ENCODE measurements around the gene PKDREJ. TPM values are rescaled to one million over a fixed set of nuclear protein-coding genes. Genes with fewer than 3 reads are reported as not detected.

Gene PKDREJ
- total and polyA plus RNA-seq, 2 experiments from 2014 or later, result 0.03 to 0.04 TPM

- no peak for TF ChIP-seq CTCF (IDR thresholded peaks at IDR 0.05; ENCODE audit: low read depth, low read length)
- no peak overlapping the region for H3K27ac ChIP-seq
- no peaks in the 10 kb centered on the region for H3K4me1 ChIP-seq (ENCODE audit: low read depth)
- H3K4me3 ChIP-seq, result no peak overlapping the region
- no peaks in the 10 kb centered on the region for H3K9me3 ChIP-seq (ENCODE audit: low read depth)
- no peaks in the 10 kb centered on the region for H3K27me3 ChIP-seq
- peaks cover 23% of the 10 kb centered on the region for H3K36me3 ChIP-seq
- no peak for DNase-seq (ENCODE audit: low read depth in 1 of 2, low spot score in 1 of 2)
Measured at GRCh38 chr22:46287873-46288751, 25.0 kb upstream of the PKDREJ start.

GRCh38 chr22:46286941-46287872 is 24.1 kb upstream of the PKDREJ start:
- no peak overlapping the region for H3K4me3 ChIP-seq
- no peak for DNase-seq (ENCODE audit: low read depth in 1 of 2, low spot score in 1 of 2)
- TF ChIP-seq CTCF (IDR thresholded peaks at IDR 0.05; ENCODE audit: low read depth, low read length), result no peak
- H3K9me3 ChIP-seq (ENCODE audit: low read depth), result no peaks in the 10 kb centered on the region
- no peak overlapping the region for H3K27ac ChIP-seq
- no peaks in the 10 kb centered on the region for H3K27me3 ChIP-seq
- peaks cover 19% of the 10 kb centered on the region for H3K36me3 ChIP-seq
- no peaks in the 10 kb centered on the region for H3K4me1 ChIP-seq (ENCODE audit: low read depth)

GRCh38 chr22:46286006-46286405 is 22.9 kb upstream of the PKDREJ start:
- no peak for TF ChIP-seq CTCF (IDR thresholded peaks at IDR 0.05; ENCODE audit: low read depth, low read length)
- Histone ChIP-seq H3K36me3 (peaks cover 17% of the 10 kb centered on the region), H3K4me1 (ENCODE audit: low read depth) (no peaks in the 10 kb centered on the region), H3K27ac (no peak overlapping the region), H3K27me3 (no peaks in the 10 kb centered on the region), H3K9me3 (ENCODE audit: low read depth) (no peaks in the 10 kb centered on the region), H3K4me3 (no peak overlapping the region)
- DNase-seq (ENCODE audit: low read depth in 1 of 2, low spot score in 1 of 2), result no peak

GRCh38 chr22:46281866-46282678 is 18.9 kb upstream of the PKDREJ start:
- H3K9me3 ChIP-seq (ENCODE audit: low read depth), result no peaks in the 10 kb centered on the region
- H3K36me3 ChIP-seq, result peaks cover 26% of the 10 kb centered on the region
- H3K27me3 ChIP-seq, result no peaks in the 10 kb centered on the region
- no peak overlapping the region for H3K27ac ChIP-seq
- no peak for DNase-seq (ENCODE audit: low read depth in 1 of 2, low spot score in 1 of 2)
- H3K4me1 ChIP-seq (ENCODE audit: low read depth), result no peaks in the 10 kb centered on the region
- no peak for TF ChIP-seq CTCF (IDR thresholded peaks at IDR 0.05; ENCODE audit: low read depth, low read length)
- H3K4me3 ChIP-seq, result no peak overlapping the region
